22Rv1 (cell line): ENCODE results near the gene GAK.

Experiments
- CTCF ChIP-seq: fragments of 450-650 bp; IDR thresholded peaks from 2 replicates; pipeline ENCODE4 v1.5.1; 2017; ENCODE audit warnings: mild to moderate bottlenecking
- ZFX ChIP-seq: fragments of 450-650 bp; IDR thresholded peaks from 2 replicates; pipeline ENCODE4 v1.6.1; 2017; ENCODE audit warnings: antibody characterized with exemption, borderline replicate concordance

DNA sequence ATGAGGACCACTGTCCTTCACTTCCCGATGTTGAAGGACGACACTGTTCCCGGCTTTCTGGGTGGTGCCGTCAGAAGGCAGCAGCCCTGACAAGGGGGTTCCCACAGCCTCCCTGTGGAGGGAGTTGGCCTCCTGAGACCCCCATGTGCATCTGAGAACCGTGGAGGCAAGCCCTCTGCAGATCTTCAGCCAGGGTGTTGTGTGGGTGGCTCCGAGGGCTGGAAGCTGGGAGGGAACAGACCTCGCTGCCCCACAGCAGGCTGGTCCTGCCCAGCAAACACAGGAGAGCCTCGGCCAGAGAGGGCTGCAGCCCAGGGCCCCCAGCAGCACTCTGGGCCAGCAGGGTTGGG, 25.1 kb upstream of the GAK start:
- no peak for TF ChIP-seq CTCF
- TF ChIP-seq ZFX: no peak
